Stromal cell of bone marrow (primary cell): ENCODE measurements around the gene RANGAP1.

Source experiments
- DNase-seq: peaks from one replicate; pipeline ENCODE4 v3.0.0-alpha.2; 2012; ENCODE audit warnings: low read depth

RANGAP1 gene, protein sequence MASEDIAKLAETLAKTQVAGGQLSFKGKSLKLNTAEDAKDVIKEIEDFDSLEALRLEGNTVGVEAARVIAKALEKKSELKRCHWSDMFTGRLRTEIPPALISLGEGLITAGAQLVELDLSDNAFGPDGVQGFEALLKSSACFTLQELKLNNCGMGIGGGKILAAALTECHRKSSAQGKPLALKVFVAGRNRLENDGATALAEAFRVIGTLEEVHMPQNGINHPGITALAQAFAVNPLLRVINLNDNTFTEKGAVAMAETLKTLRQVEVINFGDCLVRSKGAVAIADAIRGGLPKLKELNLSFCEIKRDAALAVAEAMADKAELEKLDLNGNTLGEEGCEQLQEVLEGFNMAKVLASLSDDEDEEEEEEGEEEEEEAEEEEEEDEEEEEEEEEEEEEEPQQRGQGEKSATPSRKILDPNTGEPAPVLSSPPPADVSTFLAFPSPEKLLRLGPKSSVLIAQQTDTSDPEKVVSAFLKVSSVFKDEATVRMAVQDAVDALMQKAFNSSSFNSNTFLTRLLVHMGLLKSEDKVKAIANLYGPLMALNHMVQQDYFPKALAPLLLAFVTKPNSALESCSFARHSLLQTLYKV

DNA sequence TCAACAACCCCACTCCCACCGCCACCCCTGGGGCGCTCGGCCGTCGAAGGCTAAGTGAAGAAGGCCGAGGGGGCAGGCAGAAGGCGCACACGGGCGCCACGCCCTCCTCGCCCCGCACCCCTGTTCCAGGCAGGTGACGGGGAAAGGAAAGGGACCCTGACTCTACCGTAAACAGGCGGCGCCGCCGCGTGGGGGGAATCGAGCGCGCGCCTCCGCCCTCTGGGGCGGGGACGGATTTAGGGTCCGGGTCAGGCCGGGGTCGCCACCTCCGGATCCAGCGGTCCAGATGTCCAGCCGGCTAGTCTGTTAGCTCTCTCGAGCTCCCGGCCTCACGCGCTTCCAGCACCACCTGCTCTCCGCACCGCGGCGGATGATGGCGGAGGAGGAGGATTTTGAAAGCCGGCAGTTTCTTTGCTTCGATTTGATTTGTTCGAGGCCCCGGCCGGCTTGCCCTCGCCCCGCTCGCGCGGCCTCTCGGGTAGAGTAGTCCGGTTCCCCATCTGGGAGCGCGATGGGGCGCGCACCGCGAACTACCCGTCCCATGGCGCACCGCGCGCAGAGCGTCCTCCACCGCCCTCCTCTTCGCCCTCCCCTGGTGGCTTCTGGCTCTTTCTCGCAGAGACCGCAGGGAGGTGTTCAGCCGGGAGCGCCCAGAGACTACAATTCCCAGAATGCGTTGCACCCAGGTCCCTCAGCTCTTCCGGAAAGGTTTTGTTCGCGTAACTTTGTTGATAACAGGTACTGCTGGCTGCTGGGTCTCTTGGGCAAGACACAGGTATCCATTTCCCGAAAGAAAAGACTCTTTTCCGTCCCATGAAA is at the start of gene RANGAP1:
RANGAP1 (minus strand) TSS at position 368 of the 819 bp plus-strand sequence. CDS start 5,143 bp downstream, outside the sequence.
- DNase-seq = peak; percentile 98

DNA sequence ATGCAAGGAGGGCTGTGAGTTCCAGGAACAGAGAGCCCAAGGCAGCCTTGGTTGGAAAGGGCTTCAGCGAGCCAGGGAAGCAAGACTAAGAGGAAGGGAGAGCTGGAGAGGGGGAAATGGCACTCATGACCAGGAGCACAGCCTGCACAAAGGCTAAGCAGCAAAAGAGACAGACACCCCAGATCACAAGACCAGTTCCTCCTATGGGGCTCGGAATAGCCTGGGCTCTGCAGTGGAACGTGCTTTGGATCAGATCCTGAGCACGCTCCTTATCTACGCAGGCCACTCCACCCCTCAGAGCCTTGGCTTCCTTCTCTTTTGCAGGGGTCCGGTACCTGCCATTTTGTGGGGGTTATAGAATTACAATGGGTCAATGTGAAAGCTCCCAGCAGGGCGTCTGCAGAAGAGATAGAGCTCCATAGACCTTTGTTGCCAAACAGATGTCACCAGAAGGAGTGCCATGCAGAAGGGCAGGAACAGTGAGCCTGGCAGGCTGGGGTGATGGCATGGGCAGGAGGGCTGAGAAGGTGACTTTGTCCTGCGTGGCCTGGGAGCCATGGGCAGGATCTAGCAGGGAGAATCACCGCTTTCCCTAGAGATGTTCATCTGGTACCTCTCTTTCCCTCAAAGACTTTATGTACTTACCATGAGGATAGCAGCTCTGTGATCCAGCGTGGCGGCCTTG is 49.1 kb upstream of the RANGAP1 start:
- DNase-seq = no peak

- DNase-seq = no peak
These were observed 48.2 kb upstream of the RANGAP1 start for GRCh38 chr22:41334215-41334614.

DNA sequence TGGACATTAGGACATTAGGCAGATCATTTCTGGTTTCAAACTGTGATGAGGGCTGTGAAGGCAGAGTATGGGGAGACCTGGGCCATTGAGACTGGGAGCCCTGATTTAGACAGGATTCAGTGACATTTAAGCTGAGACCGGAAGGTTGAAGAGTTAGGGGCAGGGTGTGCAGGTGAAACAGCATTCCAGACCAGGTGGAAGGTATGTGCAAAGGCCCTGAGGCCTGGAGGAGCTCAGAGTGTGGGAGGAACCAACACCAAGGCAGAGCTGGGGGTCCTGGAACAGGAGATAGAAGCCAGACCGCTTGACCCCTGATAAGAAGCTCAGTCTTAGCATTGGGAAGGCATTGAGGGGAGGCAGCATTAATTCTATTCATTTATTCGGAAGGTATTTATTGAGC is 47.8 kb upstream of the RANGAP1 start:
- DNase-seq = no peak

- DNase-seq = no peak
These were observed 46.4 kb upstream of the RANGAP1 start for GRCh38 chr22:41332217-41332939.

- no peak for DNase-seq
These were observed 44.2 kb upstream of the RANGAP1 start for GRCh38 chr22:41330169-41330568.

DNA sequence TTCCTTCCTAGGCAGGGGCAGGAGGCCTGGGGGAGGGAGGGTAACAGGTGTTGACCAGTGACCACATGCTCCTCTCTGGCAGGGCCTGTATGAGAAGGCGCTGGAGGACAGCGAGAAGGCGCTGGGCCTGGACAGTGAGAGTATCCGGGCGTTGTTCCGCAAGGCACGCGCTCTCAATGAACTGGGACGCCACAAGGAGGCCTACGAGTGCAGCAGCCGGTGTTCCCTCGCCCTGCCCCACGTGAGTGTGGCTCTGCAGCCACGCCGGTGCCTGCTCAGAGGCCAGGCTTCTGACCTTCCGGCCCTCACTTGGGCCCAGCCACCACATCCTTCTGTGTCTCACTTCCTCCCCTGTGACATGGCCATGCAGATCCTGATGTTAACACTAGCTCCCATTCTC is 41.1 kb upstream of the RANGAP1 start:
- DNase-seq = no peak

- DNase-seq = no peak
These were observed 39.0 kb upstream of the RANGAP1 start for GRCh38 chr22:41324821-41325528.

- no peak for DNase-seq
These were observed 34.6 kb upstream of the RANGAP1 start for GRCh38 chr22:41320416-41321240.

DNA sequence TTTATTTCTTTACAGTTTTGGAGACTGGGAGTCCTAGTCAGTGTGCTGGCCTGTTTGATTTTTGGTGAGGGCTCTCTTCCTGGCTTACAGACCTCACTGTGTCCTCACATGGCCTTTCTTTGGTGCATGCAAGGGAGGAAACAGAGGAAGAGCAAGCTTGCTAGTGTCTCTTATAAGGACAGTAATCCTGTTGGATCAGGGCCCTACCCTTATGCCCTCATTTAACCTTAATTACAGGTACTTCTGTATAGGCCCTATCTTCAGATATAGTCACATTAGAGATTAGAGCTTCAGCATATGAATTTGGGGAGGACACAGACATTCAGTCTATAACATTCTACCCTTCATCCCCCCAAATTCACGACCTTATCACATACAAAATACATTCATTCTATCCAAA is 29.6 kb upstream of the RANGAP1 start:
- no peak for DNase-seq

GRCh38 chr22:41314821-41315220 is 28.8 kb upstream of the RANGAP1 start:
- no peak for DNase-seq

DNA sequence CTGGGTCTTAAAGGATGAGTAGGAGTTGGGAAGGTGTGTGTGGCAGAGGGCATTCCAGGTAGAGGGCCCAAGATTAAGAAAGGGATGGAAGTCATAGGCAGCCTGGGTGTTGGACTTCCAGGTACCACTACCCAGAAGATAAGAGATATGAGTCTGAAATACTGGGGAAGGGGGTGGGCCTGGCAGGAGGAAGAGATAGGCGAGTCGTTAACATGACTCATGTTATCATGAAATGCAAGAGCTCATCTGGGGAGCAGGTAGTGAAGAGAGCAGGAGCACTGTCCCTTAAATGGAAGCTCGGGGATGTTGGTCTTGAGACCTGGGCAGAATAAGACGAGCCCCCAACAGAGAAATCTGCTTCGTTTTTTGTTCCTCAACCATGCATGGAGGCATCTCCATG is 25.5 kb upstream of the RANGAP1 start:
- no peak for DNase-seq

- no peak for DNase-seq
These were observed 24.3 kb upstream of the RANGAP1 start for GRCh38 chr22:41310336-41310735.

DNA sequence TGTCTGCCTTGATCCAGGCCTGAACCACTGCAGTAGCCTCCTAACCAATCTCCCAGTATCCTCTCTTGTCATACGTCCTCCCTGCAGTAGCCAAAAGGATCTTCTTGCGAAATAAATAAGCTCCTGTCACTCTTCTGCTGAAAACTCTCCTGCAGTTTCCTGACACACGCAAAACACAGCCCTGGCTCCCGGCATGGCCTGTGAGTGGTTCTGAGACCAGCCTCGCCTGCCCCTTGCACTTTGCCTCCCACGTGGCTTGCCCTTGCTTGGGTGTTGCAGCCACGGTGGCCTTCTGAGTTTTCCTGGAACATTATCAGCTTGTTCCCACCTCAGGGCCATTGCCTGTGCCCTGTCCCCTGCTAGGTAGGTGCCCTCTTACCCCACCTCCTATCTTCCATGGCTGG is 22.6 kb upstream of the RANGAP1 start:
- DNase-seq = no peak

DNA sequence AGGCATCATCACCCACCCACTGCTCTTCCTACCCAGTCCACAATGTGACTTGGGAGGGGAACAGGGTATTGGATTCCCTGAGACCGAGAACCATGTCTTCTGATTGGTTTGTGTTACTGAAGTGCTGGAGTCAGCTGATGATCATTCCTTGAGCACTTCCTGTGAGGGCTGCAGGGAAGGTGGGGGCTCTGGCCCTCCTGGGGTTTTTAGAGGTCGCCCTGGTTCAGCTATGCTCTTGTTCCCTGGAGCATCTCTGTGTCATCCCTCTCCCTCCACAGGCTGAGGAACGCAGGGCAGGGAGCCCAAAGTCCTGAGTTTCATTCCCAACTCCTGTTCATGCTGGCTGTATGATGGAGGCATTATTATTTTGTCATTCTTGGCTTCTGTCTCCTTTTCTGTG is 22.1 kb upstream of the RANGAP1 start:
- no peak for DNase-seq

DNA sequence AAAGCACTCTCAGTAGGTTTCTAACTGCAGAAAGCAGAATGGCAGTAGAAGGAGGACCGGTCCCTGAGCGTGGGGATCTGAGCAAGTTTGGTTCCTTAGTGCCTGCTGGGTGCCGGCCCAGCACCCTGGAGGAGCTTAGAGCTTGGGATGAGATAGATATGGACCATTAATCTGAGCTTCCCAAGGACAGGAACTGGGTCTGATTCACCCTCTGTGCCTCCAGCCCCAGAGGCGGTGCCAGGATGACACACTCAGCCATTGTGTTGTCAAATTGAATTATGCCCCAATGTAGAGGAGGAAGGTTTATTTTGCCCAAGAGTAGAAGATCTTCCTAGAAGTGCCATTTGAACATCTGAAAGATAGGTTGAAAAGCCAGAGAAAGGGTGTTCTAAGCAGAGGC is 19.7 kb upstream of the RANGAP1 start:
- peak; percentile 76 for DNase-seq

- DNase-seq = no peak
These were observed 16.8 kb upstream of the RANGAP1 start for GRCh38 chr22:41302811-41303210.

DNA sequence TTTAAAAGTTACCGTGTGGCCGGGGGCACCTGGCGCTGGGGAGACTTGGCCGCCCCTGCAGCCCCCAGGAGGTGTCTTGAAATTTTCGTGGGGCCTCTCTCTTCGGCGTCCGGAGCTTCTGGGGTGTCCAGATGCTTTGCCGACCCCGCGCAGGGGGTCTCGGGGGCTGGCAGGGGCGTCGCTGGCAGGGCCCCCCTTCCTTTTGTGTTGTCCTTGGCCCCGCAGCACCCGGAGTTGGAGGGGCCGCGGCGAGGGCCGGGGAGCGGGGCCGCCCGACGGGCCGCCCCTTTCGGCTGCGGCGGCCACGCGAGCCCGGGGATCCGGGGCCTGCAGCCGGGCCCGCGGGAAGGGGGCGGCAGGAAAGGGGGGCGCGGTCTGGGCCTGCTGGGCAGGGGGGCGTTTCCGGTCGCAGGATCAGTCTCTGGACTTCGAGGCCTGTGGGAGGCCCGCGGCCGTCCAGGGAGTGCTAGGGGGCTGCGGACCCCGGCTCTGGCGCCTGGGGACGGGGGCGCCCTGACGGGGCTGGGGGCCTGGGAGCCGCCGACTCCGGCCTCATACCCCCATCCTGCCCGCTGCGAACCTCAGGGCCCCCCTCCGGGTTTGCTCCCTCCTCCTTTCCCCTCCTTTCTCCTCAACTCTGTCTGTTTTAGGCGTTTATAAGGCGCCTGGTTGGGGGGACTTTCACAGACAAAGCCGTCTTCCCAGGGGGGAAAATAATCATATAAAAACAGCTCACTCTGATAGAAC is 16.2 kb upstream of the RANGAP1 start:
- no peak for DNase-seq
